GM21529 (cell line): ENCODE results near the gene PAX2.
"Not testable (repeated sequence)": the region's sequence is repeated elsewhere in the genome, so short reads cannot be mapped to it uniquely, and the experiment has no call there.

ENCODE experiments used
- ATAC-seq: cut with Tn5 transposase; IDR thresholded peaks from one replicate; pipeline ENCODE4 v1.9.1; 2021; ENCODE audit not compliant: unreplicated experiment

Gene PAX2

DNA sequence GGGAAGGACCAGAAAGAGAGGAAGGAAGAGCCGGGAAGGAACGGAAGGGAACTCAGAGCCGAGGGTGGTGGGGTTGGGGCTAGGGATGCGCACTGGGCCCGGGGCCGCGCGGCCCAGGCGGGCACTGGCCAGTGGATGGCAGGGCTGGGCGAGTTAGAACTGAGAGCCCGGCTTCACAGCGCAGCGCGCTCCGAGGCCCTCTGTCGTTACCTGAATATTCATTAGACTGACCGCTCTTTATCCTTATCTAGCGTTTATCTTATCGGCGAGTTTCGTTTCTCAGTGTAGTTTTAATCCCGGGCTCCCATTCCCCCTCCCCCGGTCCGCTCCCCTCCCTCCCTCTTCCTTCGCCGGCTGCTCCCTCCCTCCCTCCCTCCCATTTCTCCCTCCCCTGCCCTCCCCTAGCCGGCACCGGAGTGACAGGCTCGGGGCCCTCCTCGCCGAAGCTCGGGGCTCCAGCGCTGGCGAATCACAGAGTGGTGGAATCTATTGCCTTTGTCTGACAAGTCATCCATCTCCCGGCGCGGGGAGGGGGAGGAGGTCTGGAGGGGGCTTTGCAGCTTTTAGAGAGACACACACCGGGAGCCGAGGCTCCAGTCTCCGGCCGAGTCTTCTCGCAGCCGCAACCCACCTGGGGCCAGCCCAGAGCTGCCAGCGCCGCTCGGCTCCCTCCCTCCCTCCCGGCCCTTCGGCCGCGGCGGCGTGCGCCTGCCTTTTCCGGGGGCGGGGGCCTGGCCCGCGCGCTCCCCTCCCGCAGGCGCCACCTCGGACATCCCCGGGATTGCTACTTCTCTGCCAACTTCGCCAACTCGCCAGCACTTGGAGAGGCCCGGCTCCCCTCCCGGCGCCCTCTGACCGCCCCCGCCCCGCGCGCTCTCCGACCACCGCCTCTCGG lies at the start of gene PAX2:
TSS of gene PAX2 (plus strand) at position 596 of the 895 bp plus-strand sequence. CDS start 679 bp downstream, outside the sequence.
- no peak for ATAC-seq

DNA sequence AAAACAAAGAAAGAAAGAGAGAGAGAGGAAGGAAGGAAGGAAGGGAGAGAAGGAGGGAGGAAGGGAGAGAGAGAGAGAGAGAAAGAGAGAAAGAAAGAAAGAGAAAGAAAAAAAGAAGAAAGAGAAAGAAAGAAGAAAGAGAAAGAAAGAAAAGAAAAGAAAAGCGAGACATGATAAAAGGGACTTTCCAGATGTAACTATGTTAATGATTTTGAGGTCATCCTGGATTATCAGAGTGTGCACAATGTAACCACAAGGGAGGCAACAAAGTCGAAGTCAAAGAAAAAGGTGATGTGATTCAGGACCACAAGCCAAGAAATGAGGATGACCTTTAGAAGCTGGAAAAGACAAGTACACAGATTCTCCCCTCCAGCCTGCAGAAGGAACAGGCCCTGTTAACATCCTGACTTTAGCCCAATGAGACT lies 48.9 kb upstream of the PAX2 start:
- no peak for ATAC-seq

GRCh38 chr10:100697070-100697469 lies 48.3 kb upstream of the PAX2 start:
- no peak for ATAC-seq

DNA sequence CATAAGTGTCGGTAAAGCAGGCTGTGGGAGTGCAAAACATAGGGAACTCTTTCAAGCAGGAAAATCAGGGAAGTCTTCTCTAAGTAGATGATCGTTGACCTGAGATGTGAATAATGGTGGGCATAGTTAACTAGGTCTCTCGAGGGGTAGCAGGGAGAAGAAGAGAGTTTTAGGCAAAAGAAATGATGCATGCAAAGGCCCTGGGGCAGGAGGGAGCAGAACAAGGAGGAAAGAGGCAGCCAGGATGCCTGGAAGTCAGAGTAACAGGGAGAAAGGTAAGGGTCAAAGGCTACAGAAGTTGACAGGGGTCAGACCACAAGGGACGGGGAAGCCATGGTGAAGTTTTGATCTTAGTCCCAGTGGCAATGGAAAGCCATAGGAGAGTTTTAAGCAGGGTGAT lies 47.8 kb upstream of the PAX2 start:
- ATAC-seq, result no peak

DNA sequence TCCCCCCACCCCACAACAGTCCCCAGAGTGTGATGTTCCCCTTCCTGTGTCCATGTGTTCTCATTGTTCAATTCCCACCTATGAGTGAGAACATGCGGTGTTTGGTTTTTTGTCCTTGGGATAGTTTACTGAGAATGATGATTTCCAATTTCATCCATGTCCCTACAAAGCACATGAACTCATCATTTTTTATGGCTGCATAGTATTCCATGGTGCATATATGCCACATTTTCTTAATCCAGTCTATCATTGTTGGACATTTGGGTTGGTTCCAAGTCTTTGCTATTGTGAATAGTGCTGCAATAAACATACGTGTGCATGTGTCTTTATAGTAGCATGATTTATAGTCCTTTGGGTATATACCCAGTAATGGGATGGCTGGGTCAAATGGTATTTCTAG lies 43.7 kb upstream of the PAX2 start:
- ATAC-seq, result not testable (repeated sequence)

DNA sequence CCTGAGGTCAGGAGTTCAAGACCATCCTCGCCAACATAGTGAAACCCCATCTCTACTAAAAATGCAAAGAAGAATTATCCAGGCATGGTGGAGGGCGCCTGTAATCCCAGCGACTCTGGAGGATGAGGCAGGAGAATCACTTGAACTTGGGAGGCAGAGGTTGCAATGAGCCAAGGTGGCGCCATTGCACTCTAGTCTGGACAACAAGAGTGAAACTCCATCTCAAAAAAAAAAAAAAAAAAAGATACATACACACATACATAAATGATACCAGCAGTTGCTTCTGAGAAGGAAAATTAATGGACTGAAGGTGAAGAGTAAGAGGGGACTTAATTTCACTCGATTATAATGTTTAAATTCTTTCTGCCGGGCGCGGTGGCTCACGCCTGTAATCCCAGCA lies 40.2 kb upstream of the PAX2 start:
- ATAC-seq, result no peak

DNA sequence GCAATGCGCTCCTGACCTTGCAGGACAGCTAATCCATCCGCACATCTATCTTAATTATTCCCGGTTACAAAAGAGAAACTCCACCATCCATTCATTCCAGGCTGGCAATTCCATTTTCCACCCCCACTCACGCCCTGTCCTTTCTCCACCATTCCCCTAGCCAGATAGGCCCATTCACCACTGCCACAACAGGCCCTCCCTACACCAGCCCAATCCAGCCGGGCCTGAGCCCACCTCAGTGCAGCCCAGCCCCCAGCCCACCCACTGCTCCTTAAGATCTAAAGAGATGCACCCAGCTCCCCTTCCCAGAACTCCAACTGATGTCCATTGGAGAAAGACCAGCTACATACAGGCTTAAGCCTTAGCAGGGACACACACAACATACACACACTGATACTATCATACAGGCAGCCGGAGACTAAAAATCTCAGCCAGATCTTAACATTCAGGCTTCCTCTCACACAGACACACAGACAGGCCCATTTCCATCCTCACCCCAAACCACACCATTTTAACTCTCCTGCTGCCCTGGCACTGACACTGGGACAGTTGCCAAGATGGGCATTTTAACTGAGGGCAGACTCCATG lies 38.0 kb upstream of the PAX2 start:
- ATAC-seq, result no peak

DNA sequence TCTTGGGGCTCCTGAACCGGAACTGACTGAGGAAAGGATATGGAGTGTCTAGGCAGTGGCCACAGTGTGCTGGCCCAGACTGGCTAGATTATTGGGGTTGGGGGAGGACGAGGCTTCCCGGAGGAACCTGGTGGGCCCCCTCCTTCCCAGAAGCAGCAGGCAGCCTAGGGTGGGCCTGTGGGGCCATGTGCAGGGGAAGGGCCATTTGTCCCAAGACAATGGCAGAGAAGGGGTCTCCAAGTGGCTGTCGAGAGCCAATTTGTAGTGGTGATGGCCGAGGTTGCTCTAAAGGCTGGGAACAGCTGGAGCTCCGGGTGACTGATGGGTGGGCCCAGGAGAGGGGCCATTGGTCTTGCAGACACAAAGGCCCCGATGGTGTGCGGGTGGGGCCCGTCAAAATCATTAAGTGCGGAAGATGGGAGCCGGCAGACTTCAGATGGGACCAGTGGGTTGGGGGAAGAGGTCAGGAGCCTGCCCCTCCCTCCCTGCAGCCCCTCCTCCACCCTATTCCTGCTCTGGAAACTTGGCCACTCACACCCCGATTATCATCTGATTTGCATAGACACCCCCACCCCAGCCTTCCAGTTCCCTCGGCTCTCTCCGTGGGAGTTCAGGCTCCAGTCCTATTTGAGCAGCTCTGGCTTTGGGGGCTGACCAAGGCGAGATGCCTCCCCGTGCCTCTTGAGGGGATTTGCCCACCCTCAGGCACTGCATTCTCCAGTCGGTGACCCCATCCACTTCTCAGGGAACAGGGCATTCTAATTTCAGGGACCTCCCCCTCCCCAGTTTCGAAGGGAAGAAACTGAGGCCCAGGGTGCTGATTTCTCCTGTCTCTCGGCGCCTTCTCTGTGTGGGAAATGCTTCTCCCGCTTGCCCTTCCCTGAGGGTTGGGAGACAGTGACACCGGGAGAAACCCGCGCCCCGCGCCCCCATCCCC lies 36.0 kb upstream of the PAX2 start:
- no peak for ATAC-seq

DNA sequence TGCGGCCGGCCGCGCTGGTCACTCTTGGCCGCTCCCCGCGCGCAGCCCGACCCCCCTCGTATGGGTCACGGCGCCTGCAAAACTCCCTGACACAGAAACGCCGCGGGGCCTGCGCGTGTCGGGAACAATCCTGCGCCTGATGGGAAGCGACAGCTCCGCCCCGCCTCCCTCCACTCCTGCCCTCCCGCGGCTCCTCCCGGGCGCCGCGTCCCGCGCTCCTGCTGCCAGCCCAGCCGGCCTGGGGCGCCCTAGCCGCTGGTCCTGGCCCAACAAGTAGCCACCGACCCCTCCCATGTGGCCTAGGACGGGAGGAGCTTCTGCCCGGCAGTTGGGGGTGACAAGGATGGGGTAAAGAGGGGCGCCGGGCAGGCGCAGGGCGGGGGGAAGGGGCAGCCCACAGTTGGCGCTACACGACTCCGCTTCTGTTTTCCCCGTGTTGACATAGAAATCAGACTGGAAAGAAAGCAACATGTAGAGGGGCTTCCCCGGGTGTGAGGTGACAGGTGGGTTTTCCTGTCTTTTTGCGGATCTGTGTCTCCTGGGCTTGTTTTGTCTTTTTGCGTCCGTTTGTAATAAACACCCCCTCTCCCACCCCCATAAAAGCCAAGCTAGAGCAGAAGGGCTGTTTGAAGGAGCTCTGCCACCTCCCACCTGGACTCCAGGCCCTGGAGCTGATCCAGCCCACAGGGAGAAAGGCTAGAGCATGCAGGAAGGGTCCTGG lies 35.1 kb upstream of the PAX2 start:
- no peak for ATAC-seq

GRCh38 chr10:100713049-100713858 lies 32.1 kb upstream of the PAX2 start:
- ATAC-seq, result no peak

- no peak for ATAC-seq
Measured at GRCh38 chr10:100713859-100714565, 31.4 kb upstream of the PAX2 start.

DNA sequence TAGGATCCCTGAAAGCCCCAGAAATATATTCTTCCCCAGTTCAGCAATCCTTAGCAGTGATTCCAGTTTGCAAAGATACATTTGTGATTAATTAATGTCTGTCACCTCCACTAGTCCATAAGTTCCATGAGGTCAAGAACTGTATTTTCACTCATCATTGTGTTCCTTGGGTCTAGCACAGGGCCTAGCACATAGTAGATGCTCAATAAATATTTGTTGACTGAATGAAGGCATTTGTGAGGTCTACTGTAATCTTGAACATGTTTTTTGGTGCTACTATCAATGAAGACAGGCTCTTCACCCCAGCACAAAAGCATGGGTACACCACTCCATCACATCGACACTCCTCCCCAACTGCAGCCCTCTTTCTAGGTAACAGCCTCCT lies 30.8 kb upstream of the PAX2 start:
- ATAC-seq, result no peak

DNA sequence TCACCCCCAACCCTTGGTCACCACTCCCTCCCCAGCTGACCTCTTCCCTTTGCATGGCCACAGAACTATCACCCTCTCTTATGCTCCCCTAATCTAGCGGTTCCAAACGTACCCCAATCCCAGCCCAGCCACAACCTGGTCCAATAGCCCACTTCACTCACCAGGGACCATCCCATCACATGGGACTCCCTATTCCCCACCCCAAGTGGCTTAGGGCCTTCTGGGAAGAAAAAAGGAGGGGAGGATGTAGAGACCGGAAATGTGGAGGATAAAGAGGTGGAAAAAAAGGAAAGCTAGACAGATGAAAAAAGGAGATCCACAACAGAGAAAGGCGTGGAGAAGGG lies 30.3 kb upstream of the PAX2 start:
- ATAC-seq, result no peak

DNA sequence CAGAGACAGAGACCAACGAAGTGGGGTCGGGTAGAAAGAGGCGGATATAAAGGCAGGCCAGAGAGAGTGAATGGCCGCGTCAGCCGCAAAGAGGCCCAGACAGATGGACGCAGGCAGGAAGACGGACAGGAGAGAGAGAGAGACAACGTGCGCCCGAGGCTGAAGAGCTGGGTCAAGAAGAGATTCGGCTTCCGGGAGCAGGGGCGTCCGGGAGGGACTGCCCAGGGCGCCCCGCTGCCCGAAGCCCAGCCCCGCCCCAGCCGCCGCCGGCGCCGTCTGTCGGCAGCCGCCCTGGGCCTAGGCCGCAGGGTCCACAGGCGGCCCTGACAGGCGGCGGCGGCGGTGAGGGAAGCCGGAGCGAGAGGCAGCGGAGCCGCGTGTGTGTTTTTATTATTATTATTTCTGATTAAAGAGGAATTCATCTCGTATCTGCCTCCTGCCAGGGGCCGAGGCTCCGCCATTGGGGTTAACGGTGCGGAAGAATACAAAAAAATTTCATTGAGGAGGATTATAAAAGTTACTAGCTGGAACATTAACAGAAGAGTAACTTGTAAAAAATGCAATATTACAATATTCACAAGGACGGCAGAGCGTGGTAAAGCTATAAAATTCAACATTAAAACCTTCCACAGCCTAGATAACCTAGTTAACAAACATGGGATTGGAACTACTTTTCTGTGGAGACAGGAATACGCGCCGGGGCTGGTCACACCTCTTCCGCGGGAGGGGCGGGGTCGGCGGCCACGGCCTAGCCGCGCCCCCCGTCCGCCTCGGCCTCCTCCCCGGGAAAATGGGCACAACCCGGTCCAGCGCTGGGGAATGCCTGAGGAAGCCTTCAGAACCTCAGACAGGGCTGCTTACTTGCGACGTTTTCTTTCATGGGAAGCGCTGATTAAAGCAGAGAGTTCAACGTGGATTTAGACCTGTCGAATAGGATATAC lies 29.7 kb upstream of the PAX2 start:
- ATAC-seq, result no peak

DNA sequence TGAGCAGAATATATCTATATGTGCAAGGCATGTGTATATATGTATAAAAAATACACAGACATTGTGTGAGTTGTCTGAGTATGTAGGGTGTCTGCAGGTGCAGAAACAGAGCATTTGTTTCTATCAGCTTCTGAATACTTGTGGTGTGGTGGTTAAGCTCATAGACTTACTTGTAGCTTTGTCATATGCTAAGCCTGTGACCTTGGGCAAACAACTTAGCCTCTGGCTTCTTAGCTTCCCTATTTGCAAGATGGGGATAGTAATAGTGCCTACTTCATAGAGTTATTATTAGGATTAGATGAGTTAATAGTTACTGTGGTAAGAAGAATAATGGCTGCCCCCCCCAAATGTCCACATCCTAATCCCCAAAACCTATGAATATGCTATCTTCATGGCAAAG lies 28.2 kb upstream of the PAX2 start:
- no peak for ATAC-seq

DNA sequence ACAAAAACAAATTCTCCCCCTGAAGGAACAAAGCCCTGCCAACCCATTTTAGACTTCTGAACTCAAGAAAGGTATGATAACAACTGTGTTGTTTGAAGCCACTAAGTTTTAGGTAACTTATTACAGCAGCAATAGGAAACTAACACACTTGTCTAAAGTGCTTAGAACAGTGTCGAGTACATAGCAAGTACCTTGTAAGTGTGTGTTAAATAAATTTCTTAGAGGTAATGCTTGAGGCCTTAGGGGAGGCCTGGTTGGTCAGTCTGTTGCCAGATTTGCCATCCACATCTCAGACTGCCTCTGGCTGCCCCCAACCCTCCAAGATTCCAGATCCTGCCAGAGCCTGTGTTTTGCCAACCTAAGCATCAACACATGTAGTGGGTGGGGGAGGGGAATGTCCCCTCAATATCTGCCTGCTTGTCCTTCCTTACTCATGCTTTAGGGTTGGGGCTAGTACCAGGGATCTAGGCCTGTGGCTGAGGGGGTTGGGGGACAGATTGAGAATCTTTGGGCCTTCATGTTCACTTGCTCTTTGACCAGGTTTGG lies 27.1 kb upstream of the PAX2 start:
- no peak for ATAC-seq

DNA sequence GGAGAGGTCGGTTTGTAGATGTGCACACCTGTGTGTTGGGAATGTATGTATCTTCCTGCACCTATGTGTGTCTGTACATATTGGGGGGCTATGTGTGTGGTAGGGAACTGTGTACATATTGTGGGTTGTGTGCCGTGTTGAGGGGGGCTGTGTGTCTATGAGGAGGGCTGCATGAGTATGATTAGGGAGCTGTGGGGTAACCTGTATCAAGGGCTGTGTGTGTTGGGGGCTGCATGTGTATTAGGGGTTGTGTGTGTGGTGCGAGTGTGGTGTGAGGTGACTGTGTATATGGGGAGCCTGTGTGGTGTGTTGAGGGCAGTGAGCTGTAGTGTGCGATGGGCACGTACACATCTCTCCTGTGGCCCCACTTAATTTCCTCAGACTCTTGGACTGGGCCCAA lies 22.2 kb upstream of the PAX2 start:
- ATAC-seq, result no peak
